ENCODE measurements around the gene ACAP3.

ACAP3 gene

DNA sequence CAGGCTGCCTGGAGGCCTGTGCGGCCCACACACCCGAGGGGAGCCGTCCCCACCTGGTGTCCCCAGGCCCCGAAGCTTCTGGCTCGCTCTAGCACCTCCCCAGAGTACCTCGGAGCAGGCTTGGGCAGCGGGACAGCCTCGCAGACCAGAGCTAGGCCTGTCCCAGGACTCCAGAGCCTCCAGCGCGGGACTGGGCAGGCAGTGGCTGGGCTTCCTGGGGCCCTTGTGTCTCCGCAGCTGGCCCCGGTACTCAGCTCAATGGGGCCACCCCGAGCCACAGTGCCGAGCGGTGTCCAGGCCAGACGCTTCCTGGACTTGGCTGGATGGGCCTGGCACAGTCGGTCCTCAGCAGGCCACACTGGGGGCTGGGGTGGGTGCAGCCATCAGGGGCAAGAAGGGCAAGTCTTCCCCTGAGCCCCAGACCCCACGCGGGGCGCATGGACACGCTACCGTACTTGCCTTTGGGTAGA lies 22.6 kb downstream of the ACAP3 start:
- no peak for FAIRE-seq

GRCh38 chr1:1284221-1285101 lies 23.3 kb downstream of the ACAP3 start:
- no peak for FAIRE-seq
- TF ChIP-seq CTCF (IDR thresholded peaks at IDR 0.05; ENCODE audit: insufficient read depth, missing control alignments) = no peak
- DNase-seq (ENCODE audit: insufficient read length, low spot score) = no peak

More for the DNA sequence above, 22.6 kb downstream of the ACAP3 start:
- DNase-seq (ENCODE audit: insufficient read length, low spot score) = no peak
- TF ChIP-seq CTCF (IDR thresholded peaks at IDR 0.05; ENCODE audit: insufficient read depth, missing control alignments) = no peak

DNA sequence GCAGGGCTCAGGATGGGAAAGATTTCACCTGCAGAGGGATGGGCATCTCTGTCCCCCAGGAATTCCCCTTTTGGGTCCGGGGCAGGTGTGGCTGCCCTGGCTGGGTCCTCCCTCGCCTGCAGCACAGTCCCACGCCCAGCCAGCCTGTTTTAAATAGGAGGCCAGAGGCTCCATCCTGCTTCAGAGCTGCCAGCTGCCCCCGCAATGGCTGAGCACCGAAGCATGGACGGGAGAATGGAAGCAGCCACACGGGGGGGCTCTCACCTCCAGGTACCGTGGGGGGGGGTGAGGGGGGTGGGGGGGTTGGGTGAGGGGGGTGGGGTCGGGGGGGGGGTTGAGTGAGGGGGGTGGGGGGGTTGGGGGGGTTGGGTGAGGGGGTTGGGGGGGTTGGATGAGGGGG lies 23.9 kb downstream of the ACAP3 start:
- DNase-seq (ENCODE audit: insufficient read length, low spot score) (no peak), FAIRE-seq (no peak)
- no peak for TF ChIP-seq CTCF (IDR thresholded peaks at IDR 0.05; ENCODE audit: insufficient read depth, missing control alignments)

GRCh38 chr1:1282998-1283397 lies 24.7 kb downstream of the ACAP3 start:
- DNase-seq (ENCODE audit: insufficient read length, low spot score) (no peak), FAIRE-seq (no peak)
- no peak for TF ChIP-seq CTCF (IDR thresholded peaks at IDR 0.05; ENCODE audit: insufficient read depth, missing control alignments)

- no peak for TF ChIP-seq CTCF (IDR thresholded peaks at IDR 0.05; ENCODE audit: insufficient read depth, missing control alignments)
- FAIRE-seq (no peak), DNase-seq (ENCODE audit: insufficient read length, low spot score) (no peak)
These were observed 26.0 kb downstream of the ACAP3 start for GRCh38 chr1:1281533-1282321.

DNA sequence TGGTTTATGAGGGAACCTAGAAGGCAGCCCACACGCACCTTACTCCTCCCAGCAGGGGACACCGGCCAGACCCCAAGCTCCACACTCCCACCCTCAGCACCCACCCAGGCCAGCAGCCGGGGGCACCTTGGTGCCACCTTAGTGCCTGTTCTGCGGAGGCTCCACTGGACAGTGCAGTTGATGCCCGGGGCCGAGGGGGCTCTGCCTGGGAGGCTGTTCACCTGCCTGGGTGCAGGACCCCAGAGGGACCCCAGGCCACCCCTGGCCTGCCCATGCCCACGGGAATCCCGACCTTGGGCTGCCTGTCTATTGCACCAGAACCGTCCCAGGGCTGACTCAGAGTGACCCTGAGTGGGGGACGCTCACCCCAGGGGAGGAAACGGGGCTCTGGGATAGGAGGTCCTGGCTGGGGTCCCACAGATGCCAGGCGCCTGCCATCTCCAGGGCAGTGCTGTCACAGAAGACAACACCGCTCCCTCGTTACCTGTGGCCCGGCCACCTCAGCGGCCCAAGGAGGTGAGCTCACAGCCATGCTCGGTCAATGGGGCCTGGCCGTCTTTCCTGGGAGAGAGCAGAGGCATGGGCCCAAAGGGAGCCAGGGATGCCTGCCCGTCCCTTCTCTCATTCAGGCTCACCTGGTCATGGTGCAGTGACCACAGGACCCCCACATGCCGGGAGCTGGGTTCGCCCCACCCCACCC lies 26.8 kb downstream of the ACAP3 start:
- FAIRE-seq (no peak), DNase-seq (ENCODE audit: insufficient read length, low spot score) (no peak)
- TF ChIP-seq CTCF (IDR thresholded peaks at IDR 0.05; ENCODE audit: insufficient read depth, missing control alignments) = no peak

All from D721Med (cell line).